Activated CD4-positive, alpha-beta T cell treated with anti-CD3 and anti-CD28 coated beads, Interleukin-2, amount 50 U/mL, for 4 hours (primary cell): ENCODE measurements around the gene PCDHA1.

Experiments
- DNase-seq, 2 experiments: peaks; one replicate each; pipeline ENCODE4 v3.0.0-alpha.2; 2020

PCDHA1 gene

DNA sequence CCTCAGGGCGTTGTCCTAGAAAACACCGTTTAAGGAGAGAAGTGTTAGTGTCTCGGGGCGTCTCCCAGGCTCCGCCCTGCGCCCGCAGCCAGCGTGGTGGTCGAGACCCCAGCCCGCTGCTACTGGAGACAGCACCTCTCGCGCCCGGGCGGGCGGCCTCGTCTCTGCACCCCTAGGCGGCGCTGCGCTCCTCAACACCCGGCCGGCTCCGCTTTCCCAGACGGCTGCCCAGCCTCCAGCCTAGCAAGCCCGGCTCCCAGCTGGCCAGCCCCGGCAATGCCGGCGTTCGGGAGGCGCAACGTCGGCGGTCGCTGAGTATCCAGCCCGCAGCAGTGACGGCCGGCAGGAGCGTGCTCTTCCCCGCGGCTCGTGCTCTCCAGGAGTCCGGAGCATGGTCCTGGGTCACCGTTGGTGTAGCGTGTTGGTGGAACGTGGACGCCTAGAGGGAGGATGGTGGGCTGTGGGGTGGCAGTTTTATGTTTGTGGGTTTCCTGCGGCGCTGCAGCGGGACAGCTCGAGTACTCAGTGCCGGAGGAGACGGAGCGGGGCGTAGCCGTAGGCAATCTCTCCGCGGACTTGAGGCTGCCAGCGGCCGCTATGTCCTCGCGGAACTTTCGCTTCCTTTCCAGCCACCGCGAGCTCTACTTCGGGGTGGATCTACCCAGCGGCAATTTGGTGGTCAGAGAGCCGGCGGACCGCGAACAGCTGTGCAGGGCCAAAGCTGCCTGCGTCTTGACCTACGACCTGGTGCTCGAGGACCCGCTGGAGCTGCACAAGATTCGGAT lies 140.7 kb downstream of the PCDHA1 start:
- no peak for DNase-seq

DNA sequence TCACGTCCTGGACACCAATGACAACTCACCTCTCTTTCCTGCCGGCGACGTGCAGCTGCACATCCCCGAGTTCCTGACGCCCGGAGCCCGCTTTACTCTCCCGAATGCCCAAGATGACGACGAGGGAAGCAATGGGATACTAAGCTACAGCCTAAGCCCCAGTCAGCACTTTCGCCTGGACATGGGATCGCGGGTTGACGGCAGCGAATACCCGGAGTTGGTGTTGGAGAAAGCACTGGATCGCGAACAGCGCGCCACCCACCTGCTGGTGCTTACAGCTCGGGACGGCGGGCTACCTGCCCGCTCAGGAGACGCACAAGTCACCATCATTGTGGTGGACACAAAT lies 141.3 kb downstream of the PCDHA1 start:
- DNase-seq: no peak

DNA sequence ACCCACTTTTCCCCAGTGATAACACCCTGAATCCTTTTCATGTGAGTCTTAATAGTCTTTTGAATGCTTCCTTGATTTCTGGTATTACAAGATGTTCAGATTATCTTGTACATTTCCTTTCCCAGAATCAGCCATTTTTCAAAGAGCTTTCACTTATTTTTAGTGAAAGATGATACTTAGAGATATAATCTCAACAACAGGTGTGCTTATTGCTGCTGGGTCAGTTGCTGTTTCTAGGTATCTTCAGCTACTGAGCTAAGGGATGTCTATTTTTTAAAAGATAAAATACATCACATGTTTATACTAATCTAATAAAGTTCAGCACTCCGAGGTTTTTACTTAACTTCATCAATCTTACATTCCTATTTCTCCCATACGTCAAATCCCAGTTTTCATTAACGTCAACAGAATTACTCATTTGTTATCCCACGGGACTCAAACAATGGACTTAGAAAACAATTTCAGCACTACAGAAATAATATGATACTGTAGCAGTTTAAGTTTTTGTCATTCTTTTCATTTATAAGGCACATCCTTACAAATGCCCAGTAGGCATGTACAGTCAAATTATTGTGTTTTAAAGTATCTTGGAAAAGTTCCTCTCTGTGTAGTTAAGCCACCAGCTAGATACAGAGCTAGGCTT lies 149.1 kb downstream of the PCDHA1 start:
- DNase-seq: no peak

DNA sequence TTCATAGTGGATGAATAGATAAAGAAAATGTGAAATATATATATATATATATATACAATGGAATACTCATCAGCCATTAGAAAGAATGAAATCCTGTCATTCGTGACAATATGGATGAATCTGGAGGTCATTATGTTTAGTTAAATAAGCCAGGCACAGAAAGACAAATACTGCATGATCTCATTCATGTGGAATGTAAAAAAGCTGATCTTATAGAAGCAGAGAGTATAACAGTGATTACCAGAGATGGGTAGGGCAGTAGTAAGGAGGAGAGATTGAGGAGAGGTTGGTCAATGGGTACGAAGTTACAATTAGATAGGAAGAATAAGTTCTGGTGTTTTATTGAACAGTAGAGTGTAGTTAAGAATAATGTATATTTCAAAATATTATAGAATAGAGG lies 160.6 kb downstream of the PCDHA1 start:
- no peak for DNase-seq

DNA sequence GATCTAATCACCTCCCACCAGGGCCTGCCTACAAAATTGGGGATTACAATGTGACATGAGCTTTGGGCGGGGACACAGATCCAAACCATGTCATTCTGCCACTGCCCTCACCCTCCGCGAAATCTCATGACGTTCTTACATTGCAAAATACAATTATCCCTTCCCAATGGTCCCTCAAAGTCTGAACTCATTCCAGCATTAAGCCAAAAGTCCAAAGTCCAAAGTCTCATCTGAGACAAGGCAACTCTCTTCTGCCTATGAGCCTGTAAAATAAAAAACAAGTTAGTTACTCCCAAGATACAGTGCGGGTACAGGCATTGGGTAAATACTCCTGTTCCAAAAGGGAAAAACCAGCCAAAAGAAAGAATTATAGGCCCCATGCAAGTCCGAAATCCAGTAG lies 165.7 kb downstream of the PCDHA1 start:
- no peak for DNase-seq

DNA sequence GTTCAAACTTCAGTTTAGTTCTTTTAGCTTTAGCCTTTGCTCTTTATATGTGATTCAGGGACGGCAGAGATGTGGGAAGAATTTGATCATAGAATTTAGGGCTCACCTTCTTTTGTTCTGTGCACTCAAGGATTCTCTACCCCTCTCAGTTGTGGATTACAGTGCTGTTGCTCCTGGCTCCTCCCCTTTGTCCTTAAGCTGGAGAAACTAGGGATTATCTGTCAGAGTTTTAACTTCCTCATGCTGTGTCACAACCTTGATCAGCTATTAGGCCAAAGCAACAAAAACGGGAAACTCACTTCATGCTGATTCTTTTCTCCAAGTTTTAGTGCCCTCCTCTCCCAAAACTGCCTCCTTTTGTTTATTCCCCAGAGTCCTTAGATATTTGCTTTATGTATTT lies 167.3 kb downstream of the PCDHA1 start:
- DNase-seq: no peak

DNA sequence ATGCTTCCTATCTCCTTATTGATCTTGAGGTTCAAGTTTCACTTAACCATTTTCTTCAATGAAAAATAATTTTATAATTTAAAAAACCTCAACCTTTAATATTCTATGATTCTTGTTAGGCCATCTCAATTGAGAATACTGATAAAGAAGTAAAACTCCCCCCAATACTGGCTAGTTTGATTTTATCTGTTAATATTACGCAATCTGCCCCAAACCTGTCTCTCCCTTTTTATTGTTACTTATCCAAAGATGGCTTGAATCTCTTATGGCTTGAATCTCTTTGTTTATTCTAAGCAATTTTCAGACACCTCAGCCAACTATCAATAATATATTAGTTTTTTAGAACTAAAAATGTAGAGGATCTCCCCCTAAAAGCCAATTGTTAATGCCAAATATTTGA lies 176.2 kb downstream of the PCDHA1 start:
- DNase-seq: no peak

DNA sequence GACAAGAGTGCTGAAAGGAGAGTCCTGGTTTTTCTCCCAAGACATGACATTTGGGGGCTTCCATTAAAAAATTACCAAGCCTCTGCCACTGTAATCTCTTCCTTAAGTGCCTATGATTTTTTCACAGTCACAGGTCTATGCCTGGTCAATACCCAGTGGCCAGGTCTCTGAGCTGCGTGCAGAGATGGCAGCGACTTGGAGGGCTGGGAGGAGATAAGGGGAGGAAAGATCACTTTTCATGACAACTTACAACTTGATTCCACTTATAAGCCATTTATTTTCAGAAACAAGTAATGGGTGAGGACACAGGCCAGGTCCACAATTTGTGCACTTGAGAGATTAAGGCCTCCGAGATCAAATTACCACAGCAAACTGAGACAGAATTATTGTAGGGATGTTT lies 178.4 kb downstream of the PCDHA1 start:
- DNase-seq: no peak

DNA sequence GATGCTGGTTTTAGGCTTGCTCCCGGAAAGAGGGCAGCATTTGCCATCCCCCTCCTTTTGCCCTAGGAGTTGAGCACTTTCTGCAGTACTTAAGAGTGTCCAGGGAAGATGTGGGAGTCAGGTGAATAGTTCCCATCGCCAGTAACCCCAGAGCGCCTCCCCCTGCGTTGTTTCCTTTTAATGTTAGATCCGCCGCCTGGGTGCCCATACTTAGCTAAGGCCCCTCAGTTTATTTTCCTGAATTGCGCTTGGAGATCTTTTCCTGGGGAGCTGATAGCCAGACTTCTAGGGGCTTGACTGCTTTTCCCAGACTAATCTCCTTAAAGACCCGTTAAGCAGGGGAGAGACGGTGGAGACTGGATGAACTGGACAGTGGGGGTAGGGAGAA lies 180.0 kb downstream of the PCDHA1 start:
- no peak for DNase-seq

DNA sequence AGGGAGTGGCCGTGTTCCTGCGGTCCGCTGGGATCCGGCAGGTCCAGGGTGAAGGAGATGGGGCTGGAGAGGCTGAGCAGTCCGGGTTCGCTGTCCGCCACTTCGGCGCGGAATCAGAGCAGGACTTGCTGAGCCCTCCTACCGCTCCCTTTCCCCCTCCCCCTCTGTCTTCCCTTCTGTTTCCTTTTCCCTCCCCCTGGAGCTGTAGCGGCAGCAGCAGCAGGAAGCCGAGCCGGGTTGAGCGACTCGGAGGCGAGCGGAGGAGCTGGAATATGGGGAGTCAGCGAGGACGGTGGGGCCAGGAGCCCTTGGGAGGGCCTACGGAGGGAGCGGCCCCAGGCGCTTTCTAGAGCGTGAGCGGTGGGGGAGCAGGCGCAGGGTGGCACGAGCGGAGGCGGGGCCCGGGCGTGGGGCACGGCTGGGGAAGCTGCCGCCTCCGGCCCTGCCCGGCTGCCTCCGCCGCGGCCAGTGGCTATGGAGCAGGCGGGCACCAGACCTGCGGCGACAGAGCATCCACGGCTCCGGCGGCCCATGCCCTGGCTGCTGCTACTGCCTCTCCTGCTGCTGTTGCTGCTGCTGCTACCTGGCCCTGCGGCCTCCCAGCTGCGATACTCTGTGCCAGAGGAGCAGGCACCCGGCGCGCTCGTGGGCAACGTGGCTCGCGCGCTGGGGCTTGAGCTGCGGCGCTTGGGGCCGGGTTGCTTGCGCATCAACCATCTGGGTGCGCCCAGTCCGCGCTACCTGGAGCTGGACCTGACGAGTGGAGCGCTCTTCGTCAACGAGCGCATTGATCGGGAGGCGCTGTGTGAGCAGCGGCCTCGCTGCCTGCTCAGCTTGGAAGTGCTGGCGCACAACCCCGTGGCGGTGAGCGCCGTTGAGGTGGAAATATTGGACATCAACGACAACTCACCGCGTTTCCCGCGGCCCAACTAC lies 180.6 kb downstream of the PCDHA1 start, which contains the start of gene PCDHAC2:
PCDHAC2 (plus strand) TSS at position 184 of the 933 bp plus-strand sequence; CDS start at position 475, 291 bp downstream.
- no peak for DNase-seq

DNA sequence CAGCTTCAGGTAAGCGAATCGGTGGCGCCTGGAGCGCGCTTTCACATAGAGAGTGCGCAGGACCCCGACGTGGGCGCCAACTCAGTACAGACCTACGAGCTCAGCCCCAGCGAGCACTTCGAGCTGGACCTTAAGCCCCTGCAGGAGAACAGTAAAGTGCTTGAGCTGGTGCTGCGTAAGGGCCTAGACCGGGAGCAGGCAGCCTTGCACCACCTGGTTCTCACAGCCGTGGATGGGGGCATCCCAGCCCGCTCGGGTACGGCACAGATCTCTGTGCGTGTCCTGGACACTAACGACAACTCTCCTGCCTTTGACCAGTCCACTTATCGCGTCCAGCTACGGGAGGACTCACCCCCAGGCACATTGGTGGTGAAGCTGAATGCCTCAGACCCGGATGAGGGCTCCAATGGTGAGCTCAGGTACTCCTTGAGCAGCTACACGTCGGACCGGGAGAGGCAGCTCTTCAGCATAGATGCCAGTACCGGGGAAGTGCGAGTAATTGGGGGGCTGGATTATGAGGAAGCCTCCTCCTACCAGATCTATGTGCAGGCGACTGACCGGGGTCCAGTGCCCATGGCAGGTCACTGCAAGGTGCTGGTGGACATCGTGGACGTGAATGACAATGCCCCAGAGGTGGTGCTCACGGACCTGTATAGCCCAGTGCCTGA lies 181.4 kb downstream of the PCDHA1 start:
- DNase-seq: no peak

DNA sequence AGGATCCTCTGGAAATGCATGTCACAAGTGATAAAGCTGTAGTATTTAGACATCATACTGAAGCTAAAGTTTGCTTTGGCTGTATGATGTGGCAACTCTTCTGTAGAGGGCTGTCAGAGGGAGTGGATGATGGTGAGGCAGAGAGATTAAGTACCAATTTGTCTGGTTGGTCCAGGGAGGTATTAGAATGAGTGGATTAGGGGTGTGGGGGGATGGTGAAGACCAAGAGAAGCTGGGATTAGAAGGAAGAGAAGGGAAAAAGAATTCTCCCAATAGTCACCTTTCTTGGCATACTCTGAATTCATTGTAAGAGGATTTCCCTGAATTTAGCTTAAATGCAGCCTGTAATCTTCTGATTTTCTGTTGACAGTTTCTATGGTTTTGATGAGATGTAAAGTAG lies 183.9 kb downstream of the PCDHA1 start:
- DNase-seq: no peak

DNA sequence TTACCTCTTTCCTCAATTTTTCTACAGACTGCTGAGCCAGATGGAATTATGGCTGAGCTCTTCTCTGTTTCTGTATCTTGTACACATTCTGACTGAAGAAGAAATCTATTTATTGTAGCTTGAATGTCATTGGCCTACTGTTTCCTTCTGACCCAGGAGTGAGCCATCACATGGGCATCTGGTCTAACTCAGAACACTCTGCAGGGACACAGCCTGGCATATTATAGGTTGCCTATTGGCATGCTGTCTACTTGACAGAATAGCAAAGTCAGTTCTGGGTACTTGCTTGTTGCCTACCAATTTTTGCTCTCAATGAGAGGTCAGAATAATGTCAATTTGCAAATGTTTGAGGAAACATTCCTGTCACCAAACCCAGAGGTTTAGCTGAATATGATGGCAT lies 187.6 kb downstream of the PCDHA1 start:
- DNase-seq: no peak

DNA sequence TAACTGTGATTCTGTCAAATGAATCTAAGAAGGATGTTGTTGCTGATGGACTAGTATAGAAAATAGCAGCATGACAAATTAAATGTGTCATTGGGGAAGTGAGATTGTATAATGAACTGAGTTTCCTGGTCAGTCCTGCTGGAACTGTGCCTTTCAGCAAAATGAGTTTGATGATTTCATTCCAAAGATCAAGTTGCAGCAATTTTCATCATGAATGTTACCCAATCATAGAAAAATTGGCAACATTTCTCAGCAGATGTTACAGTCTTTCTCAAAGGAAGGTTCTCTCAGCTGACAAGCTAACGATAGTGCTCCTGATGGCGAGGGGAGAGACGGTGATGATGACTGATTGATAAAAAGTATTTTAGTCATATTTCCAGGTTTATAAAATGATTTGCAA lies 191.1 kb downstream of the PCDHA1 start:
- no peak for DNase-seq

DNA sequence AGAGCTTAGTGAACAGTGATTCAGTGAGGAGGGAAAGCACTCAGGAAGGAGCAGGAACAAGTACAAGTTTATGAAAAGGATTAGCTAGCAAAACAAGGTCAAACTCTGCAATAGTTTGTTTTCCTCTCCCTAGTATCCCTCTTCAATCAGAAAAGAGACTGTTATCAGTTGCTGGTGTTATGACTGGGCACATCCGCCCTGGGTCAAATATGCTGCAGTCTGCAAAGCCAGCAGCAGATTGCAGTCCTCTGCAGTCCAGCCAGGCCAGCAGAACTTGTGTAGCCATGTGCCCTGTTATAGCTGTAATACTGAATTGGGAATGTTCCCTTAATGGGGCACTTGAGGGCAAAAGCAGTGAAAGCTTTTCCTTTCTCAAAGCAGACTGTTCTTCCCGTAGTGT lies 192.3 kb downstream of the PCDHA1 start:
- no peak for DNase-seq

DNA sequence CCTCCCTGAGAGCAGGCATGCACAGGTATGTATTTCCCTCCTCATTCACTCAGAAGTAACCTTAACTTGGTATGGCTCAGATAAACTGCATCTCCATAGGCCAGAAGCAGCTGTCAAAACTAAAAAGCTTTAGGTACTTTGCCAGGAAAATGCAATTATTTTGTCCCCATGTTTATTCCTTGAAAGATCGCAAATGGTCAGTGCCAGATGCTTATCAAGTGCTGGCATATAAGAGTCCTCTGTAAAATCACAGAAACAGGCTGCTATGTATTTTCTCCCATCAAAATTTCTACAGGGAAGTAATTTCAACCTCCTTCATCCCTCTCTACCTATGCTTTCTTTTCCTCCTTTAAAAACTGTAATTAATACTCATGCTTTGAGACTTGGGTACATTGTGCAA lies 193.0 kb downstream of the PCDHA1 start:
- no peak for DNase-seq

DNA sequence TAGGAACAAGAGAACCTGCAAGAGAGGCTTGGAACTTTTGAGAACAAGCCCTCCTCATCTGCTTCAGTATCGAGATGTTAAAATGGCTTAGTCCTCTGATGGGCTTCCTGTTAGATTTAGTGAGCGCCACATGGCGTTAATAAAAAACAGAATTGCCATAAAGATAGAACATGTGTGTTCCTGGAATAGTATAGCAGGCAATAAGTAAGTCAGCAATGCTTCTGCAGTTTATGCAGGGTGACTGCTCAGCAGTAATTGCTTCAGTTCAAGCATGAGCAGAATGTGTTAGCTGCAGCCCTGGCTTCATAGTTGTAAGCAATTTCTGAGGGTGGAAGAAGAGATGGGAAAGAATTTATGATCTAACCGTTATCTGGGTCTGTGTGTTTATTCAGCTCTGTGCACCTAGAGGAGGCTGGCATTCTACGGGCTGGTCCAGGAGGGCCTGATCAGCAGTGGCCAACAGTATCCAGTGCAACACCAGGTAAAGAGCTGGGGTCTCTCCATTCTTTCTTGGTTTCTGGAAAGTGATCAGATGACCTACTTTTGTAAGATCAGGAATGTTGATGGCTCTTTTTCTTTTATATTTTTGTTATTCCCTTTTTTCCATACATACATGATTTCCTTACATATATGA lies 196.3 kb downstream of the PCDHA1 start:
- DNase-seq: no peak

DNA sequence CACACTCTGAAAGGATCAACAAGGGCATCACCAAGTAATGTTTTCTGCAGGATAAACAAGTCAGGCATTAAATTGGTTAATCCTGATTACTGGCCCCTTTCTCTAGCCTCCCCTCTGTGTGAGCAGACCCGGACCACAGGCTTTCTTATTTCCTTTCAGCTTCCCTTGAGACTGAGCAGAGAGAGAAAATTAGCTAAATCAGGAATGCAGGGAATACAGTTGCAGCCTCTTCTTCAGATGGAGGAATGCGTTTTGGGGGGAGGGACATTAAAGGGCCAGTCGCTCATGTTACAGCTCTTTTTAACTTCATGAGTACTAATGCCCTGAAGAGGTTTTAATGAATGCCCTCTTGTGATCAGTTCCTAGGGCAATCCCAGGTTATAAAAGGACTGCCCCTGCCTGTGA lies 200.2 kb downstream of the PCDHA1 start:
- no peak for DNase-seq

DNA sequence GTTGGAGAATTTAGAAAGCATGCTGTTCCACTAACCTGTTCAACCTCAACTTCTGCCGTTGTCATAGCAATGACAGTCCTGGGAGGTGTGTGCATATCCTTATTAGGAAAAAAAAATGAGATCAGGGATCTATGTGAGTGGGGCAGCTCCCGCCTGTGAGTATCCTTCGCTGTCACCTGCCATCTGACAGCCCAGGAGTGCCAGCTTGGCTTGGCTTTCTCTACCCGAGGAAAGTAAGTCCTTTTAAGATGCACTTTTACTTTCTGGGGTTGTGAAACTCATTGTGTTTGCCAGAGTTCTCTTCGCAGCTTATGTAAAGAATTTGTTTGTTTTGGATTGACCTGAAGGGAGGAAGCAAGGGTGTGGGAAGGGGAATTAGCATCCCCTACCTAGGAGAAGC lies 202.2 kb downstream of the PCDHA1 start:
- DNase-seq: no peak

DNA sequence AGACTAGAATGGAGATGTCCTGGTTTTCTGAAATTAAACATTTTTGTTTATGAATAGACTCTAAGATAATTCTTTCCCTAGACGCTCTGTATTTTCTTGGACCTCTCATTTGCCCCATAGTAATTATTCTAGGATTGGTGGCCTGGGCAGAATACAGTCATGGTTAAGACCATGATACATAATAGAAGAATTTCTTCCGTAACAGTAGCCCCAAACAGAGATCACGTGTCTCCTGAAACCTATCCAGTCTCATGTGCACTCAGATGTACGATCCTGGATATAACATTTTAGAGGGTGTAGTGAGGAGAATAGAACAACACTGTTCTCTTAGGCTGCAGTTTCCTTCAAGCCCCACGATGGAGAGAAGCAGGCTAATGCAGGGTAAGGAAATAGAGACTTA lies 202.7 kb downstream of the PCDHA1 start:
- DNase-seq: no peak

DNA sequence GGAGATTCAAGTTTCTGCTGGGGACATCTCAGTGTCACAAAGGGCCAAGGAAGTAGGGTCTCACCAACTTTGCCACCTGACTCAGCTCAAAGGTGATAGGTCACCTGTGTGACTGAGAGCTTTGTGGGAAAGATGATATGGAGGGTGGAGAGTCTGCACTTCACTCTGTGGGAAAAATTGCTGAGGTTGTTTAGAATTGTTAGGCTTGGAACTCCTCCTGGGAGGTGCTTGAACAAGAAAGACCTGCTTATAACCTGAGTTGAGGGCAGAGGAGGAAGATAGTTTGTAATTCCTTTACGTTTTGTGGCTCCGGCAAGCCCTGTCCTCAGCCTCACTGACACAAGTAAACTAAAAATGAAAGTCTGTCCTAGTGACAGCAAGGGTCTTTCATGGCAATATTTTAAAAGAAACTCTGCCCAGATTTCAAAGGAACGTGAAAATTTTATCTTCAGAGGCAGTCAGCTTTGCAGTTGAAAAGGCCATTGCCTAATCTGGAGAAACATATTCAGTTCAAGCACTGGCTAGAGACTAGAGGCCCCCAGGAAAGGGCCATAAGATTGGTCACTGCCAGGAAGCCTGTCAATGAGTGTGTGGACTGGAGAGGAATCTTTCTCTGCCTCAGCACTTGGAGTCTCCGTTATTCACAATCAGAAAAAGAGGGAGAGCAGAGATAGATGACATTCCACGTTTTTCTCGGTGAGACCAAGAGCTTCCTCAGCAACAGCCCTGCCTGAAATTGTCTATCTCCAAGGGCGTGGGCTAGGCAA lies 203.5 kb downstream of the PCDHA1 start:
- DNase-seq: no peak

DNA sequence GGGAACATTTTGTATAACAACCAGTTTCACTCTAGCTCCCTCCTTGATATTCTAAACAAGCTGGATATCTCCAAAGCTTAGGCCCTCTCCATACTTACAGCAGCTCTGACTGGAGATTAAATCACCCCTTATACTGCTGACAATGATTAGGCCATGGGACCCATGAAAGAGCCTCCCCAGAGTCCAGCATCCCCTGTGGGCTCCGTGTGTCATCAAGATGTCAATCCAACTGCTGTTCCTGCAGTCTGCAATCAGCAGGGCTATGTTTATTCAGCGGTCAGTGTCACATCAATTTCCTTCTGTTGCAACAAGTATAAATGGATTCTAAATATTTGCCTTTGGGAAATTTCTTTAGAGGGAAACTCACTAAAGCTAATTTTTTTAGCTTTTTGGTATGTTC lies 206.9 kb downstream of the PCDHA1 start:
- no peak for DNase-seq
